Natural killer cell (primary cell): ENCODE data around the gene NSUN6. TPM values are rescaled to one million over a fixed set of nuclear protein-coding genes. Genes with fewer than 3 reads are reported as not detected.

Source experiments
- ATAC-seq, 3 donors: fragments of 150-1000 bp in 2 of 3; fragments of 200-7000 bp in 1 of 3; cut with Tn5 transposase; 1 replicate in 1 of 3; 2 replicates in 2 of 3; pipeline ENCODE4 v1.10.0; 2021; ENCODE audit warnings: mild to moderate bottlenecking in 2 of 3, moderate library complexity in 2 of 3
- DNase-seq, 2 donors: peaks; one replicate each; pipeline versions ENCODE4 v3.0.0 to v3.0.0-alpha.2; 2013 to 2021; ENCODE audit warnings: mixed read lengths in 1 of 2
- H3K27ac ChIP-seq: one replicate; pipeline ENCODE4 v1.5.1; 2013; ENCODE audit warnings: mild to moderate bottlenecking, low read length
- H3K27me3 ChIP-seq: one replicate; pipeline ENCODE4 v1.6.1; 2013; ENCODE audit warnings: low read length; ENCODE audit not compliant: control insufficient read depth, insufficient read depth
- H3K36me3 ChIP-seq: one replicate; pipeline ENCODE4 v1.6.1; 2013; ENCODE audit warnings: low read length; ENCODE audit not compliant: control insufficient read depth, insufficient read depth
- H3K4me1 ChIP-seq: one replicate; pipeline ENCODE4 v1.6.1; 2013; ENCODE audit warnings: low read length; ENCODE audit not compliant: control insufficient read depth, insufficient read depth
- H3K4me3 ChIP-seq: one replicate; pipeline ENCODE4 v1.5.1; 2013; ENCODE audit warnings: low read length
- H3K9me3 ChIP-seq: one replicate; pipeline ENCODE4 v1.6.1; 2013; ENCODE audit warnings: low read length; ENCODE audit not compliant: control insufficient read depth, insufficient read depth
- H3K27ac Mint-ChIP-seq, 2 donors: one replicate each; pipeline ENCODE4 v1.8.0; 2022; ENCODE audit warnings: mild to moderate bottlenecking in 2 of 2, mixed read lengths in 2 of 2, moderate library complexity in 1 of 2
- H3K27me3 Mint-ChIP-seq, 2 donors: one replicate each; pipeline ENCODE4 v1.8.0; 2022; ENCODE audit warnings: low read depth in 2 of 2, mixed read lengths in 2 of 2
- H3K36me3 Mint-ChIP-seq: one replicate; pipeline ENCODE4 v1.8.0; 2022; ENCODE audit warnings: mixed read lengths
- H3K4me1 Mint-ChIP-seq, 2 donors: one replicate each; pipeline ENCODE4 v1.8.0; 2022; ENCODE audit warnings: mixed read lengths in 2 of 2
- H3K4me3 Mint-ChIP-seq: one replicate; pipeline ENCODE4 v1.8.0; 2022; ENCODE audit warnings: mild to moderate bottlenecking, moderate library complexity, mixed read lengths
- H3K9me3 Mint-ChIP-seq, 2 donors: one replicate each; pipeline ENCODE4 v1.8.0; 2022; ENCODE audit warnings: mixed read lengths in 2 of 2
- CTCF ChIP-seq: fragments of 200-600 bp; IDR thresholded peaks from one replicate; pipeline ENCODE4 v1.8.0; 2022; ENCODE audit warnings: antibody characterized with exemption
- WGBS: methylation state at CpG from one replicate; pipeline ENCODE4 v1.1.7; 2013; ENCODE audit warnings: missing lambda C conversion rate; ENCODE audit not compliant: insufficient coverage; 5-methylcytosine and 5-hydroxymethylcytosine counted together
- intact Hi-C: fragments of 100-400 bp; cut with micrococcal nuclease; formaldehyde crosslinking; loops from one replicate; pipeline ENCODE4 v1.14.2; 2022
- total RNA-seq, 4 donors: library from RNA; stranded (reverse); fragments of 120-200 nt in 1 of 4; gene quantifications; one replicate each; pipeline versions ENCODE4 v1.2.3 to v1.2.4, GENCODE V29; 2013 to 2022

The NSUN6 gene
- total RNA-seq, 3 donors from 2014 or later (not counting 1 experiment from before 2014, with no cell fraction given), result 25.7 to 36.9 (median 26.4) TPM

- no peak overlapping the region for H3K27ac ChIP-seq
- no peak overlapping the region for H3K4me3 ChIP-seq
- Mint-ChIP-seq H3K4me3 (no peak overlapping the region), H3K27ac (no peak overlapping the region), H3K4me1 (peaks cover 23 to 31% of the 10 kb centered on the region in 2 donors), H3K9me3 (no peaks in the 10 kb centered on the region), H3K27me3 (no peaks in the 10 kb centered on the region), H3K36me3 (no peaks in the 10 kb centered on the region)
- intact Hi-C loops, result no loop called here
- DNase-seq (no peak), ATAC-seq (no peak)
- H3K27me3 ChIP-seq, result no peaks in the 10 kb centered on the region
- no peak for TF ChIP-seq CTCF
- peaks cover 13% of the 10 kb centered on the region for H3K36me3 ChIP-seq
- no peaks in the 10 kb centered on the region for H3K9me3 ChIP-seq
- no CpG with 5 or more reads among the region's 2 CpGs for WGBS
- no peaks in the 10 kb centered on the region for H3K4me1 ChIP-seq
Observed at GRCh38 chr10:18666810-18667209, 15.4 kb upstream of the NSUN6 start.

- 89% methylated on average over 3 of the region's 3 CpGs for WGBS
- Mint-ChIP-seq H3K27ac (no peak overlapping the region), H3K4me3 (no peak overlapping the region), H3K36me3 (no peaks in the 10 kb centered on the region), H3K4me1 (peaks cover 32 to 39% of the 10 kb centered on the region in 2 donors), H3K27me3 (no peaks in the 10 kb centered on the region), H3K9me3 (no peaks in the 10 kb centered on the region)
- DNase-seq, result no peak
- TF ChIP-seq CTCF, result no peak
- Histone ChIP-seq H3K27me3 (no peaks in the 10 kb centered on the region), H3K4me1 (peaks cover 1% of the 10 kb centered on the region), H3K27ac (no peak overlapping the region), H3K36me3 (peaks cover 10% of the 10 kb centered on the region), H3K9me3 (no peaks in the 10 kb centered on the region), H3K4me3 (no peak overlapping the region)
- no peak for ATAC-seq
- intact Hi-C loops, result no loop called here
Observed at GRCh38 chr10:18665815-18666558, 14.6 kb upstream of the NSUN6 start.

- H3K4me1 Mint-ChIP-seq, result peaks cover 39 to 46% of the 10 kb centered on the region in 2 donors
- no peaks in the 10 kb centered on the region for H3K36me3 Mint-ChIP-seq
- no peaks in the 10 kb centered on the region for H3K9me3 ChIP-seq
- no peak overlapping the region for H3K4me3 Mint-ChIP-seq
- H3K9me3 Mint-ChIP-seq, result no peaks in the 10 kb centered on the region
- H3K36me3 ChIP-seq, result peaks cover 3% of the 10 kb centered on the region
- no peak for ATAC-seq
- no peak overlapping the region for H3K4me3 ChIP-seq
- no peak for DNase-seq
- no peaks in the 10 kb centered on the region for H3K27me3 Mint-ChIP-seq
- WGBS, result 92% methylated on average over 2 of the region's 2 CpGs
- no peaks in the 10 kb centered on the region for H3K27me3 ChIP-seq
- no peak for TF ChIP-seq CTCF
- no peak overlapping the region for H3K27ac Mint-ChIP-seq
- H3K27ac ChIP-seq, result no peak overlapping the region
- intact Hi-C loops, result no loop called here
- peaks cover 8% of the 10 kb centered on the region for H3K4me1 ChIP-seq
Observed at GRCh38 chr10:18664841-18665478, 13.6 kb upstream of the NSUN6 start.
